Colon (tissue), 2 donors: Measurements from ENCODE around the gene WDPCP.
"Not testable (repeated sequence)": the region's sequence is repeated elsewhere in the genome, so short reads cannot be mapped to it uniquely, and the experiment has no call there.

Experiments
- FAIRE-seq: peaks from 2 replicates; lab custom pipeline; 2012; peaks lifted over from hg19 to GRCh38; lab: Jason Lieb, UNC
- donor health status: control.
- donor health status: control.

WDPCP gene

DNA sequence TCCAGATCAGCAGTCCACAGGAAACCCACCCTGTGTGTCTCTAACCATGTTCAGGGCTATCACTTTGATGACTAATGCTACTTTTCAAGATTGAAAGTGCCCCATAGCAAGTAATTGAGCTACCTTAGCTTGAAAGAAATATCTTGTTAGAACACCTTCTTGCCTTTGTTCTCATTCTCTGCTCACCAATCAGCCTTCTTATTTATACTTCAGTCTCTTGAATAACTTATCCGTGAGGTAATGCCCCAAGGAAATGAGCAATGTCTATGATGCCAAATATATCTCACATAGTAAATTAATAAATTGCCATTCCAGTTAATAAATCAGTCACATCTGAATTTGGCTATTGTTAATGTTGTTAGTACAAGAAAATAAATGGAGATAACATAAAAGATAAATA, 141.6 kb downstream of the WDPCP start:
- FAIRE-seq: no peak

DNA sequence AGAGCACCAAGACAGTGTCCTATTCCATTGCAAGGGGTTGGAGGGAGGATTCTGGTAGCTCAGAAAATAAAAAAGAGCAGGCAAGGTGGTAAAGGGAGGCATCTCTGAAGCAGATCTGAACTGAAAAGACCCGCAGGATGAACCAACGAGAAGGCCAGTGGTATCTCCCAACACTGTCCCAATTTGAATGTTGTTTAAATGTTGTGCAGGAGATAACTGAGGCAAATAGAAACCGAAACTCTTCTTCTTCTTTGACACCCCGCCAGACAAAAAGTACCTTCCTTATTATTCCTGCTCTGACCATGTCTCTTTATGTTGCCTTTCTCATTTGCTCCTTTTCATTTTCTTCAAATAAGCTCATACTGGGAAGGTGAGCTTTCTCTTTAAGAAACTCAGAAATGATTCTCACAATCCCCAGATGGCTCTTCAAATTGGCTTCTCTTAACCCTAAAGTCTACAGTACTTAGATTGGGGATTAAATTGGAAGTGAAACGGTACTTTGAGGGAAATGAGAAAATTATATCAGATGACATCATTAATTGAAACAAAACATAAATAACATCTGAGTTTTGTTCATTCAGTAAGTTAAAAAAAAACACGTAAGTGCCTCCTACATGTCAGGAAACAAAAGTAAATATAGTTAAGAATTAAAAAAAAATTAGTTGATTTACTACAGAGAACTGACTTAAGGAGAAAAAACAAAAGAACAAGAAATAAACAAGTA, 143.6 kb downstream of the WDPCP start:
- no peak for FAIRE-seq

DNA sequence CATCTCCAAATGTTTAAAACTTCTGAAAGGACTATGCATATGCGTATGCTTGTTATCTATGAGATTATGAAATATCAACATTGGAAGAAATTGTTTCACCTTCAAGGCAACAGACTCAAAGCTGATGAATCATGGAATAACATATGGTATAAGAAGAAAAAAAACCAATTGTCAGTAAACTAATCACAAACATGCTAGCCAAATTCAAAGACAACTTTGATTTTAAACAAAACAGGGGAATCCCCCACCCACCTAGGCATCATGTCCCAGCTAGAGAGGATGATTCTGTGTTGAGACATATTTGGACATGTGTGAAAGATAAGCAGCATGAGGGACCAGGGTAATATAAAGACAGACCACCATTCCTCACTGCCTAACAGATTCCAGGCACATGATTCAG, 147.7 kb downstream of the WDPCP start:
- no peak for FAIRE-seq

DNA sequence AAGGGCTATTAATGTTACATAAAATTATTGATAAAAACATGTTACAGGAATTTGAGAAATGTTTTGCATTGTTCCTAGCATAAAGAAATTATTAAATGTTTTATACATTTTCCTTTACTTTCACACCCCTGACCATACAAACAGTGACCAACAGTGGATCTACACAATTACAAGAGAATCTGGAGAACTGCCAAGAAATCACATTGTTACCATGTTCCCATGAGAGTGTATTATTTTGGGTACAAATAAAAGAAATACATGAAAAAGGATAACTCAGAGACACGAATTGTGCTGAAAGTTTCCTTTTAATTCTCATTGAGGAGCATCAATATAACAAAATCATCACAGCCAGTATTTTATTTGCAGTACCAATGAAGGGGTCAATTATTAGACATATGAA, 150.1 kb downstream of the WDPCP start:
- no peak for FAIRE-seq

DNA sequence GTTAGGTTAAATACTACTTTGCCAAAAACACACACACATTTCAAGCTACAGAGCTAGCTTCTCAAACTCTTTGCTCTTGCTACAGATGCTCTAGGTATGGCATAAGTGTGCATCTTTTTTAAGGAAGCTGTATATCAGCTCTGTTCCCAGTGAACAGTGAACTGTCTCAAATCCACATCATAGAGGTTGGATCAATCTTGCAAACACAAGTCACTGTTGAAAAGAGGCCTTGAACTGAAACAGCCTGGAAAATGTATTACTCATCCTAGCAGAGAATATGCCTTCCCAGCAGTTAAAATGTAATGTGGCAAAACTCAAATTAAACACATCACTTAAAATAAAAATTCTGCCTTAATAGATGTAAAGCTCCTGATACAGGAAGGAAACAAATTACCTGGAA, 151.8 kb downstream of the WDPCP start:
- no peak for FAIRE-seq

DNA sequence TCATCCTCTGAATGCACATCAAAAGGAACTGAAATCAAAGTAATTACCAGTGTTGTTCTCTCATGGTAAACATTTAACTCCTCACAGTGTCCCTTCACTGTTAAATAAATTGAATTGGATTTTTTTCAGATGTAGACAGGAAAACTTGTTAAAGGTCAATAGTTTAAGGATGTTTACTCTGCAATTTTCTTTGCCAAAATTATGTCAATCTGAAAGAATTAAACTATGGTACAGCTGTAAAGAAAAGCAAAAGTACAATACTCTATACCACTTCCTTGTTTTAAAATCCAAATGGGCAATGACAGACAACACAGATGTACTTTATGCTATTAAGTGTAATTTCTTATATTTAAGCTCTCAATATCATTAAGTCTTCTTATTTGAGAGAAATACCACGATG, 153.2 kb downstream of the WDPCP start:
- FAIRE-seq: no peak

DNA sequence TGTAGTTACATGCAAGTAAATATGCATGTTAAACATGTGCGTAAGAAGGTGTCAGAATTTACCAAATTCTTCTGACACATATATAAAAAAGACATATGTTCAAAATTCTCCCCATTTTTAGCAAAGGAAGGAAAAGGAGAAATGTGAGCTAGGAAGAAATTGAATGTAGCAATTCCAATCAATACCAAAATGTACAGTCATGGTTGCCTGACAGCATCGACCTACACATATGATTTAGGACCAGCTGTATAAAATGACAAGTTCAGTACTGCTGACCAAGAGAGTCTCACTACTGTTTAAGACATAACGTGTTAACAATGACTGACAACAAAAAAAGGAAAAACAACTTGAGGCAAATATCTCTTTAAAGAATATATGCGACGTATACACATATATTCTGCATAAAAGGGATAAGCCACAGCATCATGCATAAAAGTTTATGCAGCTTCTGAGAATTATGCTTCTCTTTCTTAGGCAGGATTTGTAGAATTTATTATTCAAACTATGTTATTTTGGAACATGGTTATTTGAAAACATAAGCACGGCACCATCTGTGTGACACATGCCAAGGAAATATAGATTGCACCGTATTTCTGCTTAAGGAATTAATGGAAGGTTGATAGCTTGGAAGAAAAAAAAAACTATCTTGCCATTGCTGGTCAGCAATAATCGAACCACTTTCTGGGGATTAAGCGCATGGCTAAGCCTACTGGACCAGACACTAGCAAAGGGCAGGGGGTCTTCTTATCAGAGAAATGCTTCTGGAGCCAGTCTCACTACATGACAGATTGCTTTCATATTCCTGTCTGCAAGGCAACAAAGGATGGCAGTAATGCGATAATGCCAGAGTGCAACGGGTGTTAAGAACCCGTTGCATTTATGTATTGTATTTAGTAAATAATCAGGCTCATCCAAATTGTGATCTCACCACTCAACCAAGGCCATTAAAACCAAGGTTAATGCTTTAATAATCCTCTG, 154.0 kb downstream of the WDPCP start:
- no peak for FAIRE-seq

DNA sequence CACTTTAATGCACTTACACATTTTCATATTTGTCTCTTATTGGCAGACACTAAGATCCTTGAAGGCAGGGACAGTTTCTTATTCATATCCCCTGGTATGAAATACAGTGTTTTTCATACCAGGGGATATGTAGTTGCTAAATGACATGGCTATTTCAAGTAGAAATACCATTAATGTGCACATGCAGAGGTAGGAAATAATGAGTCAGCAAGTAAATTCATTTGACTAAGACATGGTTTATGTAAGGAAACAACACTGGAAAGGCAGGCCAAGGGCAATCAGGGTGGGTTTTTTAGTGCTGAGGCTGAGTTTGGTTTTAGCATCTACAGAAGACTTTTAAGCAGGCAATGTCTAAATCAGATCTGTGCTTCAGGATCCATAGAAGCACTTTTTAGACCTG, 155.9 kb downstream of the WDPCP start:
- no peak for FAIRE-seq

DNA sequence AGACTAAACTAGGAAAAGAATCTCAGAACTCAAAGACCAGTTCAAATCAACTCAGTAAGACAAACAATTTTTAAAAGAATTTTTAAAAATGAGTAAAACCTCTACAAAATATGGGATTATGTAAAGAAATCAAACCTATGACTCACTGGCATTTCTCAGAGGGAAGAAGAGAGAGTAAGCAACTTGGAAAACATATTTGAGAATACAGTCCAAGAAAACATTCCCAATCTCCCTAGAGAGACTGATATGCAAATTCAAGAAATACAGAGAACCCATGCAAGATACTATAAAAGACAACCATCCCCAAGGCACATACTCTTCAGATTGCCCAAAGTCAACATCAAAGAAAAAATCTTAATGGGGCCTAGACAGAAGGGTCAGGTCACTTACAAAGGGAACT, 162.7 kb downstream of the WDPCP start:
- no peak for FAIRE-seq

DNA sequence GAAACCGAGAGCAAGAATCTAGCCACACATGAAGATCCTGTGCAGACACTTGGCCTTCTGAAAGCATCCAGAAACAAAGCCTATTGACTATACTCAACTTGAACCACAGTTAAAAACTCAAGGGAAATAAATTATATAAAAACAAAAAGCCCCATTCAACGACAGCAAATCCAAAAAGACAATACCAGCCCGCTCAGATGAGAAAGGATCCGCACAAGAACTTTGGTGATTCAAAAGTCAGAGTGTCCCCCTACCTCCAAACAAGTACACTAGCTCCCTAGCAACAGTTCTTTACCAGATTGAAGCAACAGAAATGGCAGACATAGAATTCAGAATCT, 163.2 kb downstream of the WDPCP start:
- no peak for FAIRE-seq

DNA sequence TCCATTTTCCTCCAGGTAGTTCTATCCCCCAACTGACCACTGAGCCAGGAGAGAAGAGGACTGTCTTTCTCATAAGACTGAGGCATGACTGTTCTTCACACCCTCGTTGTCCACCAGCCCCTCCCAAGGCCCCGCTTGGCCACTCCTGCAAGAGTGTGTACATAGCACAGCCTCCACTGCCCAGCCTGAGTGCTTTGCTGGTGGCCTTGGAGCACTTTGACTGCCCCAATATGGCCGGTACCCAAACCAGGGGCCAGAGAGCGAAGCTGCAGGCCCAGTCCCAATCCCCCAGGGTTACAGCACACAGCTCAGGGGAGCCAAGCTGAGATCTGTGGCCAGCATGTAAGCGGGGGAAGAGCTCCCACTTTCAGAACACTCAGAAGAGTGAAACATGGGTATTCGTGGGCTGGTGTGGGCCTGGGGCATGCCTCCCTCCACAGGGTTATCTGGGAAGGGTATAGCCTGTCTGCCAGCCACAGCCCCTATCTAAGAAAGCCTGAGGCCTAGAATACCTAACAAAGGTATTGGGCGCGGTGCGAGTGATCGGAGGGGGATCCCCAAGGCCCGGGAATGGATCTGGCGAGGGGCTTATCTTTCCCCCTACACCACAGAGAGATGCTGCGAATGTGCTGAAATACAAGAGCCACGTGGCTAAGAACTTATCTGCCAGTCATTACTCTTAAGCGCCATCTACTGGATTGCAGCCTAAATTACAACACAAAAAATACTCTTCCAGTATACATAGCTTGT, 163.8 kb downstream of the WDPCP start:
- no peak for FAIRE-seq

DNA sequence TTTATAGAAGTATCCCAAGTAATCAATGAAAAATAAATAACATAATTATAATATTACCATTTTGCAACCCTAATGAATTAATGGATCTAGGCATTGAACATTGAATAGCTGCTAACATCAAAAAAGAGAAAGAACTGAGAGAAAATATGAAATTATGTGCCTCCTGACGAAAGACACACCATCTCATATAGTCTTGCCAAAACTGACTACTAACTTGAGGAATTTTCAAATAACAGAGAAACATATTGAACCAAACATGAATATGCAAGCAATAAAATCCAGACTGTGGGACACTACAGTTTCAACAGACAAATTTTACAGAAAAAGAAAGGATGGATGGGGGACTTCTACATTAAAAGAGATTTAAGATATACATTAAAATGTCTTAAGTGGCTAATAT, 165.7 kb downstream of the WDPCP start:
- FAIRE-seq: no peak

DNA sequence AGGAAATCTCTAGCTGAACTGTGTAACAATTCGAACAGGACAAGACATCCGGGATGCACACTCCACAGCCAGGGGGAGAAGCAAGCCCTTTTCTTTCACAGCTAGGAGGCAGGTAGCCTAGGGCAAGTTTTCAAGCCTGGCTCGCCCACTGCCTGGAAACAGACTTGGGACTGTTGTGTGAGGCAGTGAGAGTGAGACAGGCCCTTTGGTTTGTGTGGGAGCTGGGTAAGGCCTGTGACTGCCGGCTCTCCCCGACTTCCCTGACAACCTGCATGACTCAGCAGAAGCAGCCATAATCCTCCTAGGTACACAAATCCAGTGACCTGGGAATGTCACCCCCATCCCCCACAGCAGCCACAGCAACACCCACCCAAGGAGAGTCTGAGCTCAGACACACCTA, 179.7 kb downstream of the WDPCP start:
- FAIRE-seq: no peak

DNA sequence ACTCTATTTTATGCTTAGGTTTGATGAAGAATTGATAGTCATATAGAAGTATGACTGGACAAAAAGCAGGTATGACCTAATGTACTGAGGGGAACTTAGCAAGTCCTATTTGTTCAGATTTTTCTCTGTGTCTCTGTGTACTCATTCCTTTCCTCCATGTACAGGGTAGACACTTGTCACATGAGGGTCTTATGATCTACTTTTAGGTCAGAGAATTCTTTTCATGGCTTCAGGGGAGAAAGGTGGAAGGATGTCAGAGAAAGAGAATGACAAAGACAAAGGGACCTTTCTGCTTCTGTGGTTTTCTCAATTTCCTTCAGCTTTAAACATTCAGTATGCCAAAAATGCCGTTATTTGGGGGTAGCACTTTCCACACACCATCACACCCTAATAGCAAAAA, 181.6 kb downstream of the WDPCP start:
- no peak for FAIRE-seq

DNA sequence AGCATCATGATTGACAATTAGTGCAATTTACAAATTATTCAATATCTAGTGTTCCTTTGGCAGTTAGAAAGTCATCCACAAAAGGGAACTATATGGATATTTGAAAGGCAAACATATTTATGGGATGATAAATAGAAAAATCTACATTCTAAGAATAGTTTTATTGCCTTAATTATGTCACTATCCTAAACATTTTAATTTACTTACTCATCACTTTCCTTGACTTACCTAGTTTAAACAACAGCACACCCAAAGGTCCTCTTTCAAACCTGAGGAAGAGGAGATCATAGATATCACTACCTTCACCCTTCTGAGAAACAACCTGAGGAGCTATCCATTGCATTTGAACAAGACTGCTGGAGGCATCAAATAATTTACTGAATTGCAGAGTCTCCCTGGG, 184.5 kb downstream of the WDPCP start:
- FAIRE-seq: no peak

DNA sequence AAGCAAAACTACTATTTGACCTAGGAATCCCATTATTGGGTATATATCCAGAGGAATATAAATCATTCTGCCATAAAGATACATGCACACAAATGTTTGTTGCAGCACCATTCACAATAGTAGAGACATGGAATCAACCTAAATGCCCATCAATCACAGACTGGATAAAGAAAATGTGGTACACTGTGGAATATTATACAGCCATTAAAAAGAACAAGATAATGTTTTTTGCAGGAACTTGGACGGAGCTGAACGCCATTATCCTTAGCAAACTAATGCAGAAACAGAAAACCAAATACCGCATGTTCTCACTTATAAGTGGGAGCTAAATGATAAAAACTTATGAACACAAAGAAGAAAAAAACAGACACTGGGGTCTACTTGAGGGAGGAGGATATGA, 185.4 kb downstream of the WDPCP start:
- not testable (repeated sequence) for FAIRE-seq

DNA sequence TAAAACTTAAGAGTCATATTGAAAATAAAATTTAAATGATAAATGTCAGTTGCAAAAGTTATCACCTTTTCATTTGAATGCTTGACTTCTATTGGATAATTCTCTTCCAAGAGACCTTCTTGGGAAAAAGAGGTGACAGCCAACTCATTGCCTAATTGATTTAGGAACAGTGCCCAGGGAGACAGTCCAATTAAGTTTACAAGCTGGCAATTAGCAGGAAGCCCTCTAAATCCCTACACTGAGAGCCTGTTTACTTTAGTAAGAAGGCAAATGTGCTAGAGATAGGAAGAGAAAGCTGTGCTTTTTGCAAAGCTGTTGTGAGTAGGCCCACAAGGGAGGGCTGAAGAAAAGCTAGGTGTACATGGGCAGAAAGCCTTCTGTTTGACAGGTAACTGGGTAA, 189.1 kb downstream of the WDPCP start:
- no peak for FAIRE-seq

DNA sequence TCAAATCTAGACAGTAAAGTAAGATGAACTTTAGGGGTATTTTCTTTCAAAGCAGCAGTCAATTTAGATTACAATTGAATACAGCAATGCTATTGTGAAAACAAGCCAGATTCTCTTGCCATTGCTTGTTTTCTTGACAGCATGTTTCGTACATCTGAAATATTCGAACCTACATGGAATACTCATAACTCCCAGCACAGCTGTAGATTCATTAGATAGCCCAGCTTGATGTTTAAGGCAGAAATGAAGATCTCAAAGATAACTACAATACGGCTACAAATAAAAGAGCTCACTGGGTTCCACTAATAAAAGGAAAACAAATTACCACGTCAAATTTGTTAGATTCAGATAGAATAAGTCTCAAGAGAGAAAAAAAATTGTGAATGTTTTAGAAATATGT, 208.8 kb downstream of the WDPCP start:
- no peak for FAIRE-seq

DNA sequence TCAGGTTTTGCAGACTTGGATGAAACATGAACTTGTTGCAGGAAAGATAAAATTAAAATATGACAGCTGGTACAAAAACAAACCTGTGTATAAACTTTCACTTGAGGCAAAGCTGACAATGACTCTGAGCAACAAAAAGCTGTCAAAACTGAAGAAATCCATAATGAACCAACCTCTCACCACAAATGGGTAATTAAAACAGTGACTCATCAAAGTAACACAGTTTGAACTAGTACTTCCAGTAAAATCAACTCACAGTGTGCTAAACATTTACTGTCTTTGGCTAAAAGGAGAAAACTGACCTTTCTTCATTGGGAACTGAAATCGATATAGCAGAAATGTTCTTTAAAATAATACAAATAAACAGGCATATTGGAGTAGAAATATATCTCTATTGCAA, 209.7 kb downstream of the WDPCP start:
- FAIRE-seq: no peak

DNA sequence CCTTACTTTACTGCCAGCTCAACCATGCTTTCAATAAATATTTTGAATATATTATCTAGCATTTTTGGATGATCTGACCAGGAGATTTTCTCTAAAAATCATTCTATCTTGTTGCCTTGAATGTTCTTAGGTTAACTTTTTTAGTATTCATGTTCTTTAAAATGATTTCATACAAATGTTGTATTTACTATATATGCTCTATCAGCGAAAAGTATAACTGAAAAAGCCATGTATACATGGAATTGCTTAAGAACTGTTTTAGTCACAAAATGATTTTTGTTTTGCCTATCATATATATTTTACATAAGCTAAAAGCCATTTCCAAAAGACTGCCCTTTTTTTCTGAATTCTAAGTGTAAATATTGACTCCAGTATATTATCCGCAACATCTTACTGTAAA, 213.9 kb downstream of the WDPCP start:
- FAIRE-seq: no peak

DNA sequence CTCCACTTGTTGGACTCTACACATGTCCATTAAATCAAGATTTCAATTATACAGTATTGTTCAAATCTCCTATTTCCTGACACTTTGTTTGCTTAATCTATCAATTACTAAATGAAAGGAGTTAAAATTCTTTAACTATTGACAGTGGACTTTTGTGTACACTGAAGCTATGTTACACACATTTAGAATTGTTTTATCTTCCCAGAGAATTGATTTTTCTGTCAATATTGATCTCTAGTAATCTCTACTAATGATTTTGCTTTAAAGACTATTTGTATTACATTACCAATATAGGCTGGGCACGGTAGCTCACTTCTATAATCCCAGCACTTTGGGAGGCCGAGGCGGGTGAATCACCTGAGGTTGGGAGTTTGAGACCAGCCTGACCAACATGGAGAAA, 215.7 kb downstream of the WDPCP start:
- no peak for FAIRE-seq

DNA sequence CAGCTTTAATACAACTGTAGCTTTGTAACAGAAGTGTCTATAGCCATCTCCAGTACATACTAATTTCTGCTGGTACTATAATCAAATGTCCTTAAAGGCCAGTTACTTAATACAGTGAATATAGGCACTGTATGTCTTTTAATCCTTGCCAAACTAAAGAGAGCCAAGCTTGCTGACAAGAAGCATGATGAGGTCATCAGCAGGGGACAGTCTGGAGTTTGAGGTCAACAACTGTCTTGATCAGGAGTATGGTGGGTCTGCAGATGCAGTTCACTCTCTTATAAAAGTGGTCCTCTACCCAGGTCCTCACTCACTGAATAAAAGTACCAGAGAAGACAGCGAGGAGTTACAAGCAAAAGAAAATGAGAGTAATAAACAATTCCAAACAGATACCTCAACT, 219.1 kb downstream of the WDPCP start:
- no peak for FAIRE-seq

DNA sequence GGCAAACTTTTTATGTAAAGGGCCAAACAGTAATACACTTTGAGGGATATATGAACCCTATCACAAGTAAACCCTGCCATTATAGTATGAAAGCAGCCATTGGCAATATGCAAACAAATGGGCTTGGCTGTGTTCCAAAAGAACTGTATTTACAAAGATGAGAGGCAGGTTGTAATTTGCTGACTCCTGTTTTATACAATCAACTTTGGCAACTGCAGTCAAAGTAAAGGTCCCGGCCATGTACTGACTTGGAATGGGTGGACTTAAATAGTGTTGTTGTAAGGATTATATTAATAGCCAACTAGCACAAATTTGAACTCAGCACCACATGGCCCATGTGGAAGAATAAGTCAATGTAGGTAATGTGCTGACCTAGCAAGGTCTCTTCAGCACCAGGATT, 223.4 kb downstream of the WDPCP start:
- no peak for FAIRE-seq
